Activated naive CD4-positive, alpha-beta T cell treated with anti-CD3 and anti-CD28 coated beads, Interleukin-2, amount 50 U/mL, for 72 hours (primary cell): ENCODE data around the gene ZBTB42. TPM values are rescaled to one million over a fixed set of nuclear protein-coding genes. Genes with fewer than 3 reads are reported as not detected.

ENCODE experiments used
- ATAC-seq, 2 donors: fragments of 150-1000 bp; cut with Tn5 transposase; 2 replicates each; pipeline ENCODE4 v1.10.0; 2021; ENCODE audit warnings: mild to moderate bottlenecking in 2 of 2, moderate library complexity in 2 of 2
- DNase-seq, 2 donors: peaks; one replicate each; pipeline ENCODE4 v3.0.0; 2021 to 2022; ENCODE audit warnings: low spot score in 2 of 2
- H3K27ac Mint-ChIP-seq, 2 donors: one replicate each; pipeline ENCODE4 v1.8.0; 2022; ENCODE audit warnings: mild to moderate bottlenecking in 2 of 2, mixed read lengths in 2 of 2
- H3K36me3 Mint-ChIP-seq, 2 donors: one replicate each; pipeline ENCODE4 v1.8.0; 2022; ENCODE audit warnings: mixed read lengths in 2 of 2
- H3K9me3 Mint-ChIP-seq, 2 donors: one replicate each; pipeline ENCODE4 v1.8.0; 2022; ENCODE audit warnings: mixed read lengths in 2 of 2
- total RNA-seq, 2 donors: library from RNA; stranded (reverse); gene quantifications; one replicate each; pipeline ENCODE4 v1.2.3, GENCODE V29; 2022

Gene ZBTB42
- total RNA-seq, 2 donors from 2014 or later = 2.0 to 2.9 TPM

DNA sequence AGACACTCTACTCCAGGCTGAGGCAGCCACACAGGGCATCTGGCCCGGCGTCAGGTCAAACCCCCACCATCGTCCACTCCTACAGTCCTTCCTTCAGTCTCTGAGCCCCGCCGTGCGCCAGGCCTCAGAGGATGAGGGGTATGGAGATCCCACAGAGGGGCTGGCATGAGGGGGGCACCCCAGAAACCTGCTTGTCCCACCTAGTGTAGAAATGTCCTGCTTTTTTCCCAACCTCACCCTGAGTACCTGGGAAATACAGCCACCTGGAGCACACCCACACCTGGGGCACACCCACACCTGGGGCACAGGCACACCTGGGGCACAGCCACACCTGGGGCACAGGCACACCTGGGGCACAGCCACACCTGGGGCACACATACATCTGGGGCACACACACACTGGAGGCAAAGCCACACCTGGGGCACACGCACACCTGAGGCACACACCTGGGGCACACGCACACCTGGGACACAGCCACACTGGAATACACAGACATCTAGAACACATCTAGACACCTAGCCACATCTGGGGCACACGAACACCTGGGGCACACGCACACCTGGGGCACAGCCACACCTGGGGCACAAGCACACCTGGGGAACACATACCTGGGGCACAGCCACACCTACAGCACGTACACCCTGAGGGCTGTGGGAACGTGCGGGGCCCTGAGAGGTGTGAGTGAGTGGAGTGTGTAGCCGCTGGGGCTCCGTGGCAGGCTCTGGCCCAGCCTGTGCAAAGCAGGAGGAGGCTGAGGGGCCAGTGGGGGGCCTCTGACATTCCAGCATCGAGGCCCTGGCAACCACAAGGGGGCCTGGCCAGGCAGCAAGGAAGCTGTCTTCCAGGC, 23.7 kb upstream of the ZBTB42 start:
- Mint-ChIP-seq H3K9me3 (no peaks in the 10 kb centered on the region), H3K36me3 (peaks cover 5 to 7% of the 10 kb centered on the region in 2 donors), H3K27ac (peak overlapping the region in 1 of 2 donors; percentile 66)
- no peak for ATAC-seq
- no peak for DNase-seq

DNA sequence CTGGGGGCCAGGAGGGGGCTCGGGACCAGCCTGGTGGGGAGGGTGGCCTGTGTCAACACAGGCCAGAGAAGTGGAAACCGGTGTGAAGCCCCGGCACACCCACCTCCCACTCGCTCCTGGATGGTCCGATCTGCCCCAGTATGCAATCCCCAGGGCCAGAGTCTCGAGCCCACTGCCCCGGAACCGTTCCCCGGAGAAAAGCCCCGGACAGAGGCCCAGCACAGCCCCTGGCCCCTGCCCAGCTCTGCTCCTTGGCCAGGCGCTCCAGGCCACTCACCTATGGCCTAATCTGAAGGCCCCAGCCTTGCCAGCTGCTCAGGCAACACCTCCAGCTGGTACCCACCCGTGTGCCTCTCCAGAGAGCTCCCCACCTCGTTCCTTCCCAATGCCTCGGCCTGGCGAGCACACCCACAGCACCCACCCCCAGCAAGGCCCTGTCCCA, 23.1 kb upstream of the ZBTB42 start:
- DNase-seq (no peak), ATAC-seq (no peak)
- Mint-ChIP-seq H3K27ac (no peak overlapping the region), H3K36me3 (peaks cover 0 to 7% of the 10 kb centered on the region in 2 donors), H3K9me3 (no peaks in the 10 kb centered on the region)

DNA sequence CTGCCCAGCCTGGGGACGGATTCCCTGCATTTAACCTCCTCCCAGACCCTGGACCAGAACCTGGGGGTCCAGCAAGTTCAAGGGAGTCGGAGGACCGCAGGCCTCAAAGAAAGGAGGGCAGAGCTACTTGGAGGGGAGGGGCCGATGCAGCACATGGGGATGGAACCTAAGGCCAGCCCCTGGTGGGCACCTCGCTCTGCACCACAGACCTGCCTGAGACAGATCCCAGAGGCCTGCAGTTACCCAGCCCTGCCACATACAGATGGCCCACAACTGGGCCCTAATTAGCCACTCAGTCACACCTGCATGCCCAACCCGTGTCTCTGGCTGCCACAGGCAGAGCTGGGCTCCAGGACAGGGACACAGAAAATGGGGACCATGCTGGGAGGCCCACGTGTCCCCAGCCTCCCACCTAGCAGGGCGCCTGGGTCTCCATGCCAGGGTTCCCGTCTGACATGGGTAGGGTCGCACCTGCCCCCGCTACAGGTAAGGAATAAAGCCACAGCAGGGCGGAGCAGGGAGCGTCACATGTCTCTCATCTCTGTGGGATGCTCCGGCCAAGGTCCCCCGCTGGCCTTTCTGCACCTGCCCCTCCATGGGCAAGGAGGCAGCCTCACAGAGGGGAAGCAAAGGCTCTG, 22.1 kb upstream of the ZBTB42 start:
- DNase-seq (no peak), ATAC-seq (no peak)
- Mint-ChIP-seq H3K36me3 (peaks cover 0 to 7% of the 10 kb centered on the region in 2 donors), H3K9me3 (no peaks in the 10 kb centered on the region), H3K27ac (no peak overlapping the region)

DNA sequence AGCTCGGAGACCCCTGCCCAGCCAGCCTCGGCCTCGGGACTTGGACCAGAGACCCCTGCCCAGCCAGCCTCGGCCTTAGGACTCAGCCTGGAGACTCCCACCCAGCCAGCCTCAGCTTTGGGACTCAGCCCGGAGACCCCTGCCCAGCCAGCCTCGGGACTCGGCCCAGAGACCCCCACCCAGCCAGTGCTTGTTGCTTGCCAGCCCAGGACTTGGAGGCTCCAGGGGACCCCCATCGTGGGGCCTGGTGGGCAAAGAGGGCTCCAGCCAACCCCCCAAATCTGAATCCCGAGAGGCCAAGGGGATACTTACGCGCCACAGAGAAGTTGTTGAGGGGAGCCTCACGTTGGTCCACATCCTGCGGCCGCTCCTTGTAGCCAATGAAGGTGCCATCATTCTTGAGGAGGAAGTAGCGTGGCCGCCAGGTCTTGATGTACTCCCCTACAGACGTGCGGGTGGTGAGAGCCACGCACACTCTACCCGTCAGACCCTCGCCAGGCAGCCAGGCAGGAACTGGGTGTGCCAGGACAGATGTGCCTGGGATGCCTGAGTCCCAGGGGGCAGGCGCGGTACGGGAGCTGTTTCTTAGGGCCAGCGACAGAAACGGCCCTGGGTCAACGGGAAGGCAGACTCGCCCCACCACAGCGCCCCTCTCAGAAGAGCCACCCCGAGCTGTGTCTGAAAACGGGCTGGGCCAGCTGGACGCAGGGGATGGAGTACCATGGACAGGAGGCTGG, 21.0 kb upstream of the ZBTB42 start:
- ATAC-seq = no peak
- Mint-ChIP-seq H3K9me3 (no peaks in the 10 kb centered on the region), H3K36me3 (peaks cover 0 to 7% of the 10 kb centered on the region in 2 donors), H3K27ac (no peak overlapping the region)
- no peak for DNase-seq

DNA sequence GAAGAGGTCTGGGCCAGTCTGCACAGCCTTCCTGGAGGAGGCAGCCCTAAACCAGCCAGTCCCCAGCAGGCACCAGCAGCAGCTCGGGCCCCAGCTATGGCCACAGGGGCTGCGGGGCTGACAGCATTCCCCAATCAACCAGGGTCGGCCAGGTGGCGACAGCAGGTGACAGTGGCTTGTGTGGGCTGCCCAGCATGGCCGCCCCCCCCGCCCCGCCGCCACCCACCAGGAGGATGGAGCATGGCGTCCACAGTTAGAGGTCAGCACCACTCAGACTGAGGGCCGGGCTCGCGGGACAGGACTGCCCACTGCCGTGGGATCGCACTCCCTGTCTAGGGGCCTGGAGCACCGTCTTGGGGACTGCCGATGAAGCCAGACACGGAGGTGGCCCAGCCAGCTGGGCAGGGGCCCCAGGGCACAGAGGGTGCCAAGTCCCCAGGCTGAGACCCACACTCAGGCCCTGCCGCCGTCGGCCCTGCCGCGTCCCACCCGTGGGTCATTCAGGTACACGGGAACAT, 20.3 kb upstream of the ZBTB42 start:
- no peaks in the 10 kb centered on the region for H3K9me3 Mint-ChIP-seq
- no peak for ATAC-seq
- peaks cover 0 to 7% of the 10 kb centered on the region in 2 donors for H3K36me3 Mint-ChIP-seq
- DNase-seq = no peak
- no peak overlapping the region for H3K27ac Mint-ChIP-seq

DNA sequence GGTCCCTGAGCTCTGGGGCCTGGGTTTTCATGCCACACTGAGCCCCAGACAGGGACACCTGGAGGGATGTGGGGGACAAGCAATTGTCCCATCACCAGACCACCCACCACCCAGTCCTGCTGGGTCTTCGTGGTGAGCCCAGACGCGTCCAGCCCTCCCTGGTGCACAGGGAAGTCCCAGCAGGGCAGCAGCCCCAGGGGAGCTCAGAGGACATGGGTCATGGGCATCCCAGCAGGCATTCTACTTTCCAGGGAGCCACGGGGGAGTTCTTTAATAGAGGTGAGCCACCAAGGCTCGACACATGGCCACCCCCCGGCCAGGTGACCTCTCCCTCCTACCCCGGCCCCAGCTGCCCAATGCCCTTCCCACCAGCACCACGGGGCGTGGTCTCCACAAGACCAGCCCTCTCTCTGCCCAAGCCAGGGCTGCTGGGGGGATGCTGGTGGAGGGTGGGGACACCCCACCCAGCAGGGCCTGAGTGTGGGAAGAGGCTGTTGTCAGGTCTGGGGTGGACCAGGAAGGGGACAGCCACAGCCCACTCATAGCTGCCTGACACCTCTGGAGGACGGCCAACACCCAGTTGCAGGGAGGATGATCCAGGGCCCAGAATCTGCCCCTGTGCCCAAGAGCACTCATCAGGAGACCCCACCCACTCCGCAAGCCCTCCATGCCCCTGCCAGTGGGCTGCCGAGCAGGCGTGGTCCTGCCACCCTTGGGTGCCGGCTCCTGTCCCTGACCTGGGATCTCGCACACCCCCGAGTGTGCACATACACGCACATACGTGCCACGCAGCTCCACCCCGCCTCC, 19.4 kb upstream of the ZBTB42 start:
- DNase-seq (no peak), ATAC-seq (no peak)
- Mint-ChIP-seq H3K27ac (no peak overlapping the region), H3K36me3 (peaks cover 0 to 1% of the 10 kb centered on the region in 2 donors), H3K9me3 (no peaks in the 10 kb centered on the region)

DNA sequence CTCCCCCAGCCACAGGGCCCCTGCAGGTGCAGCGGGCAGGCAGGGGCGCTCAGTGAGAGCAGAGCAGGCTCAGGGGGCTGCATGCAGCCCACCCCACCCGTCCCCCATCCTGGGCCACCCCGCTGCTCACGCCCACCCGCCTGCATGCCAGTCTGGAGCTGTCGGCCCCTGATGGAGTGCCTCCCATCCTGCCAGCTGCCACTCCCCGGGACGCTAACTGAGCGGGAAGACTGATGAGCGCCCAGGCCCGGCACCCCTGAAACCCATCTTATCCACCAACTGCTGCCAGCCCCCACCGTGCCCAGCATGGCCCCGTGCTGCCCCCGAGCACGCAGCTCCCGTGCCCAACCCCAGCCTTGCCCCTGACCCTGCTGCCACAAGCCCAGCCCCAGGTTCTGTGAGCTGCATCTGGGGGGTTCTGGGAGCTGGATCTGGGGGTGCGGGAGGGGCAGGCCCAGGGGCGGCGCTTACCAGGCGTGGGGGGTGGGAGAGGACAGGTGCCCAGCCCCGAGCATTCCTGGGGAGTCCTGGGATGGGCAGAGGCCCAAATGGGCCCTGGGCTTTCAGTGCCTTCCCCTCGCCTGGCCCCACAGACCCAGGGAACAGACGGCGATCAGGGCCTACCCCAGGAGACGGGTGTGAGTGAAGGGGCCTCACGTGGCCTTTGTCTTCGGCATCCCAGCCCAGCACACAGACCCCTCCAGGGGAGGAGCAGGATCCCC, 18.7 kb upstream of the ZBTB42 start:
- Mint-ChIP-seq H3K9me3 (no peaks in the 10 kb centered on the region), H3K27ac (peak overlapping the region in 1 of 2 donors; percentile 11), H3K36me3 (no peaks in the 10 kb centered on the region)
- ATAC-seq = no peak
- DNase-seq = no peak

DNA sequence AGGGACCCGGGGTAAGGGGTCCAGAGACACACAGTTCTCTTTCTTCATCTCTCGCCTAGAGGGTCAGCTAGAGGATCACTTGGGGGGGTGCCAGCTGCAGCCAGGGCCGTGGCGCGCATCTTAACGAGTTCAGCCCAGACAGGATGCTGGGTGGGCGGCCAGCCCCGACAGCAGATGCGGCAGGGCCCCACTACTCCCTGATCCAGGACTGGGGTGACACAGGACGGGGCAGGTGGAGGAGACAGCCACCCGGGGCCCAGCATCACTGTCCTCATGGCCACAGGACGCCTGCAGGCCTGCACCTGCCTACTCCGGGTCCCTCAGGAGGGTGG, 18.1 kb upstream of the ZBTB42 start:
- peak overlapping the region in 1 of 2 donors; percentile 11 for H3K27ac Mint-ChIP-seq
- ATAC-seq = no peak
- DNase-seq = no peak
- no peaks in the 10 kb centered on the region for H3K36me3 Mint-ChIP-seq
- no peaks in the 10 kb centered on the region for H3K9me3 Mint-ChIP-seq

DNA sequence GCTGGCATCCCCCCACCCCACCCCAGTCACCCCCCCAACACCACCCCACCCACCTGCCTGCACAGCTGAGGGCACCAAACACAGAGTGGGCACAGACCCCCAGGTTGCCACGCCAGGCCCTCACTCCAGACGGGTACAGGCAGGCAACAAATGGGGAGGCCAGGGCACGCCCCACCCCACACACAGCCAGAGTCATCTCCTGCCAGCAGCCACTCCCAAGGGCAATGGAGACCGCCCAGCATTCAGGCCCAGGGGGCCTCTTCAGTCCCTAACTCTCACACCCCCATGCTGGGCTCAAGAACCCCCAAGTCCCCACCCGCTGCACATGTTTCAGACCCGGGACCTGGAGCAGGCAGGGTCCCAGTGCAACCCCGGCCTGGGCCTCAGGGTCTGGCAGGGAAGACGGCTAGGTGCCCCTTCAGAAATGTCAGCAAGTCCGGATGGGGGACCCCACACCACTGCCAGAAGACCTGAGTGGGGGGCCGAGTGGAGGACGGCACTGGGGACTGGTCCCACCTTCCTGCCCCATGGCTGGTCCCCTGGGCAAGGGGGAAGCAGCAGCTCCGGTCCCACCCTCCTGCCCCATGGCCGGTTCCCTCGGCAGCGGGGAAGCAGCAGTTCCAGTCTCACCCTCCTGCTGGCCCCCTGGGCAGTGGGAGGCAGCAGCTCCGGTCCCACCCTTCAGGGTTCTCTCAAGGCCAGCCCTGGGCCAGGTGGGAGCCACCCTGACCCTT, 17.2 kb upstream of the ZBTB42 start:
- no peaks in the 10 kb centered on the region for H3K9me3 Mint-ChIP-seq
- ATAC-seq (no peak), DNase-seq (no peak)
- no peaks in the 10 kb centered on the region for H3K36me3 Mint-ChIP-seq
- no peak overlapping the region for H3K27ac Mint-ChIP-seq

DNA sequence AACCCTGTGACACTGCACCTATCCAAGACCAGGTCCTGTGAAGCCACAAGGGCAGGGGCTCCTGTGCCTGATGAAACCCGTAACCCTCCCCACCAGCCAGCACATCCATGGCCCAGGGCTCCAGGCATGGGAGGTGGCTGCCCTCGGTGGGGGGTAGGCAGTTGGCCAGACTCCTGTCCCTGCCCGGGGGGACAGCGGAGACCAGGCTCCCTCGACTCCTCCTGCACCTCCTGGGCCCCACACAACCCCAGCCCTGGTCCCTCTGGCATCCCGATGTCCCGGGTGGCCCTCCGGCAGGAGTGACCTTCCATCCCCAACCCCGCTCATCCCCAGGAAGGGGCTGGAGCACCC, 16.7 kb upstream of the ZBTB42 start:
- no peaks in the 10 kb centered on the region for H3K36me3 Mint-ChIP-seq
- ATAC-seq (no peak), DNase-seq (no peak)
- H3K9me3 Mint-ChIP-seq = no peaks in the 10 kb centered on the region
- no peak overlapping the region for H3K27ac Mint-ChIP-seq

DNA sequence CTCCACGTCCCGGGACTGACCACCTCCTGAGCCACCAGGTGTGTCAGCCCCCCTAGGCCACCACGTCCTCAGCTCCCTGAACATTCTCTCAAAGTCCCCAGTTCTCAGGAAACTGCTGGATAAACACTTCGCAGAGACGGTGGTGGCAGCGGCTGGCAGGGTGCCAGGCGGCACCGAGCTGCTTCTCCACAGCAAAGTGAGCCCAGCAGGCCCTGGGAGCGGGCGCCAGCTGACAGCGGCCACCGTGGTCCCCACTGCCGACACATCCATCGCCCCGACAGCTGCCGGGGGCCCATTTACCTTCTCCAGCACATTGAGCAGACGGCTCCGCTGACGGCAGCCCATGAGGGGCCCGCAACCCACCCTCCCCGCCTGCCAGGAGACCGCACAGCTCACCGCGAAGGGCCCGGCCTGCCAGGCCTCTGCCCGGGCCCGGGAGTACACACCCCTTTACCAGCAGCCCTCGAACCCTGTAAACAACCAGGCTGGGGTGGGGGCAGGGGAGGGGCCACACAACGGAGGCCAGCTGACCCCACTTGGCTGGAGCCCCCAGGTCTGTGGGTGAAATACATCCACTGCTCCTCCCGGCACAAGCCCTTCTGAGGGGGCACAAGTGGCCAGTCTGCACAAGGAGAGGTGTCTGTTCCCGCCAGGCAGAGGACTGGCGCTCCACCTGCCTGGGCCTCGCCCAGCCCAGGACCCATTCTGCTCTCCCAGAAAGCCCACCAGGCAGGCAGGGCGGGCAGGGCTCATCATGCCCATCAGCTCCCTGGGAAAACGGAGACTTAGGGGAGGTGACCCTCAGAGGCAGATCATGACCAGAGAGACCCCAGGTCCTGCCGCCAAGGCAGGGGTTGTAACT, 15.8 kb upstream of the ZBTB42 start:
- Mint-ChIP-seq H3K9me3 (no peaks in the 10 kb centered on the region), H3K27ac (no peak overlapping the region)
- DNase-seq = no peak

DNA sequence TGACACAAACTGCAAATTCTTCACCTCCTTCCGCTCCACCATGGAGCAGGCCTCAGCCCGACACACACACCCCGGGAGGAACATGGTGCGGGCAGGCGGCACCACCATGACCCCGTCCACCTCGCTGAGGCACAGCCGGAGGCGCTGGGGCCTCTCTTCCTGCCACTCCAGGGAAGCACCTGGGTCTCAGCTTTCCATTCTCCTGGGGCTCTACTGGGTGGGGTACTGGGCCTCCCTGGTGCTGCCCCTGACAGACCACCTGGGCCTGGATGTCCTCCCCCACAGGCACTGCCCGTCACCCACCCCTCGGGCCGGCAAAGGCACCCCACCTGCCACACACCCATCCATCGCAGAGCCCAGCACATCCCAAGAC, 15.2 kb upstream of the ZBTB42 start:
- no peaks in the 10 kb centered on the region for H3K36me3 Mint-ChIP-seq
- ATAC-seq = no peak
- peak overlapping the region in 1 of 2 donors; percentile 5 for H3K27ac Mint-ChIP-seq
- H3K9me3 Mint-ChIP-seq = no peaks in the 10 kb centered on the region
- no peak for DNase-seq

More for the DNA sequence above, 15.8 kb upstream of the ZBTB42 start:
- ATAC-seq = no peak
- no peaks in the 10 kb centered on the region for H3K36me3 Mint-ChIP-seq

DNA sequence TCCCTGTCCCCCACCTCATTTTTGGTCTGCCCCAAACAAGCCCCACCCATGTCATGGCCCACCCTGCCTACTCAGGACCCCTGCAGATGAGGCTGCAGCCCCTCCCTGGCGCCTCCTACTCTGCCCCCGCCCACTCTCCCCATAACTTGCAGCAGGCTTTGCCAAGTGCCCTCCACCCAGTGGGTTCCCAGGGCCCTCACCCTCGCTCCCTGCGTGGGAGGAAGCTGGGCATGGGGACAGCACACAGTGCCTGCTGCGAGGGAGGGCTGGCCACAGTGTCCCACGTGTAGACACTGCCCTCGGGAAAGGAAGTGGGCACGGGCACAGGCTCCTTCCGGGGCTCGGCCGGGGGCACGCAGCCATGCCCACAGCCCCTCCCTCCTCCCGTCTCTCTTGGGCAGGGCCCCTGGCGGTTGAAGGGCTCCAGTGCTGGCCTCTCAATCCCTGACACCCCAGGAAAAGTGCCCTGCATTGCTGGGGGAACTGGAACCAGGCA, 14.8 kb upstream of the ZBTB42 start:
- DNase-seq (no peak), ATAC-seq (peak in 1 of 2 donors; percentile 23)
- H3K27ac Mint-ChIP-seq = peak overlapping the region; percentile 9 to 30
- no peaks in the 10 kb centered on the region for H3K9me3 Mint-ChIP-seq
- no peaks in the 10 kb centered on the region for H3K36me3 Mint-ChIP-seq
